ENCODE results near the gene TEDC1.
"Not testable (repeated sequence)": the region's sequence is repeated elsewhere in the genome, so short reads cannot be mapped to it uniquely, and the experiment has no call there.

The TEDC1 gene

DNA sequence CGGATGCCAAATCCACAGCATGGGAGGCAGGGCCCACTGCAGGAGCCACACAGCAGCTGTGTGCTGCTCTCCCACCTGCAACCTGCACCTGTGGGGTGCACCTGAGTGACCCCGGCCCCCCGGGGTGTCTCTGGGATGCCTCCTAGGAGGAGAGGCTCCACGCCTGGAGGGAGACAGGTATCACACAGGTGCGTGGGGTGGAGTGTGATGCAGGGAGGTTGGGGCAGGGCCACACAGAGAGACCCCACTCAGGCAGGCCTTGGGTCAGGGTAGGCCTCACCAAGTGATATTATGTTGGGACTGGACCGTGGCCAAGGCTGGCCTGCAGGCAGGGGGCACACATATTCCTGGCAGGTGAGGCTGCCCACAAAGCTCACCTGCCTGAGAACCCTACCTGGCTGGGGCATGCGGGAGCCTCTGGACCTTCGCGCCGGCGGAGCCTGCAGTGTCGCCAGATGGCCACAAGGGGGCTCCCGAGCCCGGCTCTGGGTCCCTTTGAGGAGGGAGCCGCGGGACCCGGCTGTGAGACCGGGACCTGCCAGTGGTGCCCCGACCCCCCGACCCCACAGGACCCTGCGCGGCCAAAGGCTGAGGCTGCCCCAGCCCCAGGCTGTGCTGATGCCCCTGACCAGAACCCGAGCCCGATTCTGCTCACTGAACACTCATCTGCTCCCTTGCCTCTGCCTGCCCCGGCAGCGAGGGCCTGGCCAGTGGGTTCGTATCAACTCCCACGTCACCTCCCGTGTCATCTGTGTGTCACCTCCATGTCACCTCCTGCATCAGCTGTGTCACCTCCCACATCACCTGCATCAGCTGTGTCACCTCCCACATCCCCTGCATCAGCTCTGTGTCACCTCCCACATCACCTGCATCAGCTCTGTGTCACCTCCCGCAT, 46.8 kb downstream of the TEDC1 start:
- peak; percentile 54 to 59 (median 57) for DNase-seq (ENCODE audit: low read depth in 3 of 3)

DNA sequence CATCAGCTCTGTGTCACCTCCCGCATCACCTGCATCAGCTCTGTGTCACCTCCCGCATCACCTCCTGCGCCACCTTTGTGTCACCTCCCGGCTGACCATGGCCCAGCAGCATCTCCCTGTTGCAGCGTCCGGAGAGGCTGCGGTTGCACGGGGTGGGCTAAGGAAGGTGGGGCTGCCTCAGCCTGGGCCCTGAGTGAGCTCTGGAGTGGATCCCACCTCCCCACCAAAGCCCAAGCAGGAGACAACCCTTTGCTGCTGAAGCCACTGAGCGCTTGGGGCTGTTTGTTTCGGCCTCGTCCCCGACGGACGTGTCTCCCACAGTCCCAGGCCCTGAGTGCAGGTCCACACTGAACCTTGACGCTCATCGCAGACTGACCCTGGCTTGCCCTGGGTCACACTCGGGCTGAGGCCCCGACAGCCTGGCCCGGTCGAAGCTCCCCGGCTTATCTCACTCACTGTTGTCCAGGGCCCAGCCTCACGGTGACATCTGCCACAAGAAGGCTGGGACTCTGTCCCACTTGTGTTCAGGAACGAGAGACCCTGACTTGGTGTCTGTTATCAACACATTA, 47.5 kb downstream of the TEDC1 start:
- no peak for DNase-seq (ENCODE audit: low read depth in 3 of 3)

GRCh38 chr14:105540811-105541210, 49.8 kb downstream of the TEDC1 start:
- no peak for DNase-seq (ENCODE audit: low read depth in 3 of 3)

DNA sequence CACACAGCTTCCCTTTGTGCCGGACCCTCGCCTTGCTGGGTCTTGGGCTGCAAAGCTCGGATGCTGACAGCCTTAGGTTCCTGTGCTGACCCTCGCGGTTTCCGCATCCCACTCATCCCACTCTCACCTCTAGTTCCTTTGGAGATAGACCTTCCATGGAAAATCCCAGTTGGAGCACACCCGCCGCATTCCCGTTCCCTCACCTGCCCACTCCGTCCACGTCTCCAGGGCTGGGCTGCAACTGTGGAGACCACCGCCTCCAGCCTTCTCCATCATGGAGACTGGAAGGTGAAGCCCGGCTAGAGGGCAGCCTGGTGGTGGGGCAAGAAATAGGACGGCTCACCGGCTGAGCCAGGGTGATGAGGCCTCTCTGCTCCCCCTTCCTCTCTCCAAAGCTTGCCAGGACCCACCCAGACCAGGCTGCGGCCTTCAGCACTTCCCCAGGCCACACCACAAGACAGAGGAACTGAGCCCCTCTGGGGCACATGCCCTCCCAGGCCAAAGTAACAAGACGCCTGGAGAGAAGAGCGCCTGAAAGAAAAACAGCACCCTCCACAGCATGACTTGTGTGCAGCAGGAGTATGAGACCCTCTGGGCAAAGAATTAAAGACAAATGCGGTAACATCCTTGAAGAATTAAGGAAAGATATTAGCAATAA, 50.3 kb downstream of the TEDC1 start:
- no peak for DNase-seq (ENCODE audit: low read depth in 3 of 3)

DNA sequence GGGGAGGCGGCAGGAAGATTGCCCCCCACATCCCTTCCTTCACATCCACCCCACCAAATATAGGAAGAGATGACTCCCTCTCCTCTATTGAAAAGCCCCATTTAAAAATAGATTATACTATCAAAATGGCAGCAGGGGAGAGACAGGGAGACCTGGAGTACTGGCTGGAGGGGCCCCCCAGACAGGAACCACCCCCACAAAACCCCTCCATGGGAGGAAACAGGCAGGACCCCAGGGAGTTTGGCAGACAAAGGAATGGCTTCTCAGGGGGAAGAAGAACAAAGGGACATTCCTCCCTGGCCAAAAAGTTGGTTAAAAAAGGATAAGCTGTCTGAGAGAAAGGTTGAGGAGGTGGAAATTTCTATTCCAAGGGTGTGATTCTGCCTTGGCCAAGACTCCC, 54.6 kb downstream of the TEDC1 start:
- DNase-seq (ENCODE audit: low read depth in 3 of 3) = not testable (repeated sequence)

DNA sequence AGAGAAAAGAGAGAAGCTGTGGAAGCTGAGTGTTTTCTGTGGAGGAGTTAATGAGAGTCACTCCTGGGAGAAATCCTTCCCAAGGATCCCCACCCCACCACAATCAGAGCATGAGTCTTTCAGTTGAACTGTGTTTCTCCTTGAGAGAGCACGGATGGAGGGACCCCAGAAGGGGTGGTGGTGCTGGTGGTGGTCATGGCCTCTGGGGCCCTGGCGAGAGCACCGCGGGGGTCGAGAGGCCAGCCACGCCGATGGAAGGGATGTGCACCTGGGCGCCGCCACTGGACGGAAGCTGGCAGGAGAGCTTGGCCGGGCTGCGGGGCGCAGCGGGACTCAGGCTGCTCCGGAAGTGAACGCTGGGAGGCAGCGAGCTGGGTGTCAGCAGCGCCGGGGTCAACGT, 55.4 kb downstream of the TEDC1 start:
- not testable (repeated sequence) for DNase-seq (ENCODE audit: low read depth in 3 of 3)

DNA sequence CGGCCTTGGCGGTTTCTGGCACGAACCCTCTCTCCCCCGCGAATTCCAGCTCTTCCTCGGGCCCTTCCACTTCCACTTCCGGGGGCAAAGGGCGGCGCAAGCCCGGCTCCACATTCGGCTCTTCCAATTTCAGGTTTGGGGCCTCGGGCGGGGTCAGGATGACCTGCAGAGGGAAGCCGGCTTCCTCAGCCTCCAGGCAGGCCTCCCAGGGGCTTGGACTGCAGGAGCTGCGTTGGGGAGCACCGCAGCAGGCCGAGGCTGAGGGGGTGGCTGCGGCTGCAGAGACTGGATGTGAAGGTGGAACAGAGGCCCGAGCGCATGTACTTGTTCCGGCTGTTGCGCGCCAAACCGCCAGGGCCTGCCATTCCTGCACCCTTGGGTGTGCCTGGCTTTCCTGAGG, 56.0 kb downstream of the TEDC1 start:
- not testable (repeated sequence) for DNase-seq (ENCODE audit: low read depth in 3 of 3)

- DNase-seq (ENCODE audit: low read depth in 3 of 3) = no peak
These were observed 56.7 kb downstream of the TEDC1 start for GRCh38 chr14:105547741-105548169.

All from stimulated activated CD4-positive, alpha-beta T cell treated with anti-CD3 and anti-CD28 coated beads, TNF-alpha, amount 100 ng/mL, for 4 hours (primary cell).